Measurements from ENCODE around the gene ABHD16A.

ABHD16A gene

DNA sequence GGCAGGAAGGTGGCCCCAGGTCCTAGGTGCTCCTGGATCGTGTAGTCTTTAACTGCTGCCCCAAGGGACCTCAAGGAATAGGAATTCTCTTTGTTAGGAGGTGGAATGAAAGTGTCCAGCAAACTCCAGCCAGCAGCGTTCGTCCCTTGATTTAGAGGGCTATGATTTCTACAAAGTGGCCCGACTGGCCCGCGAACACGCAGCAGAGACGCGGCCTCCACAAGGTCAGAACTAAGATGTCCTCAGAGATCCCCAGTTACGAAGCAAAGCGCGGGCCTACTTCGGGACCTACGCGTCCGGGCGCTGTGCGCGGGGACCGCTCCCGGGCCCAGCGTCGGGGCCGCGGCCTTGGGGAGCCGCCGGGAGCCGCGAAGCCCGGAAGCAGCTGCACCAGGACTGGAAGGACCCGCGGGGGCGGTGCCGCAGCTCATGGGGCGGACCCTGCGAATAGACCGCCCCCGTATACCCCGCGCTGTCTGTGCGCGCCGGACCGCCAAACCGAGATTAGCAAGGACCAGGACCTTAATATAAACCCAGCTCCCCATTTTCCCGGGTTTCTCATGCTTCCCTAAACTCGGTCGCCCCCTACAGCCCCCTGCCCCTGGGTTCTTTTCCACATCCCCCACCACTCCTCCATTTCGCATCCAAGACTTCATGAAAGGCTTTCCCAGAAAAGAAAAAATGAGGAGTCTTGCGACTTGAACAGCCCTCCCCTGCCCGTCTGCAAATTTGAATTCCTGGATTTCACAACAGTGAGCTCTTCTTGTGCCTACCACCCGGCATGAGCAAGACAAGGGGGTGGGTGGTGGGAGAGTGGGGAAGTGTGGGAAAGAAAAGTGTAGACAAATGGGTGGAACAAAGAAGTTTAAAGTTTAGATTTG is 42.5 kb downstream of the ABHD16A start, which contains the start of gene C6orf47:
C6orf47 (minus strand) TSS at position 398 of the 881 bp plus-strand sequence. CDS start 831 bp downstream, outside the sequence.
- DNase-seq: peak; percentile 67

DNA sequence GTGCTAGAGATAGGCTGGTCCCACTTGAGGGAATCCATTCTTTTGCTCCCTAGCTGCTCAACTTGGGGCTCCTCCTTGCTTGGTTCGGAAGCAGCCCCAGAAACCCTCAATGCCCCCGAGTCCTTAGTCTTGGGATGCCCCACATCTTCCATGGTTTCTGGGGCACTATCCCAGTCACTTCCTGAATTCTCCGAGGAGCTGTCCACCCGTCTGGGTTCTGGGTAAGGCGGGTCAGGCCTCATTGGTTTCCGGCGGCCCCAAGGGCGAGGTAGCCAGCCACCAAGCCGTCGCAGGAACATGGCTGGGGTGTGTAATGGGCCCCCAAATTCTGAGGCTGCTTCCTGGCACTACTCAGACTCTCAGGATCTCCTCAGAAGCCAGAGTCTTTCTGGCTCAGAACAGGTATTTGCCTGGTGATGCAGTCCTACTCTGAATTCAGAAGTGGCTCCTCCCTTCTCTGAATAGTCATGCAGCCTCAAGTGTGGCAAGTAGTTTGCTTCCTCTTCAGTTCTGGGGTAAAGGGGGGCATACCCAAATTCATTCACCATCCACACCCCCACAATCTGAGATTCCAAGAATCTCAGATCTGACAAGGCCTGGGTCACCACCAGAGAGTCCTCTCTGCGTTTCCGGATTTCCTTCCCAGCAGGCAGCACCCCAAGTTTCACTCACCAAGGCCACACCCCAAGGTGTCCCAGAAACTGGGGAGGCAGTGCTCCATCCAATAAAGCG is 43.3 kb downstream of the ABHD16A start:
- DNase-seq: no peak

DNA sequence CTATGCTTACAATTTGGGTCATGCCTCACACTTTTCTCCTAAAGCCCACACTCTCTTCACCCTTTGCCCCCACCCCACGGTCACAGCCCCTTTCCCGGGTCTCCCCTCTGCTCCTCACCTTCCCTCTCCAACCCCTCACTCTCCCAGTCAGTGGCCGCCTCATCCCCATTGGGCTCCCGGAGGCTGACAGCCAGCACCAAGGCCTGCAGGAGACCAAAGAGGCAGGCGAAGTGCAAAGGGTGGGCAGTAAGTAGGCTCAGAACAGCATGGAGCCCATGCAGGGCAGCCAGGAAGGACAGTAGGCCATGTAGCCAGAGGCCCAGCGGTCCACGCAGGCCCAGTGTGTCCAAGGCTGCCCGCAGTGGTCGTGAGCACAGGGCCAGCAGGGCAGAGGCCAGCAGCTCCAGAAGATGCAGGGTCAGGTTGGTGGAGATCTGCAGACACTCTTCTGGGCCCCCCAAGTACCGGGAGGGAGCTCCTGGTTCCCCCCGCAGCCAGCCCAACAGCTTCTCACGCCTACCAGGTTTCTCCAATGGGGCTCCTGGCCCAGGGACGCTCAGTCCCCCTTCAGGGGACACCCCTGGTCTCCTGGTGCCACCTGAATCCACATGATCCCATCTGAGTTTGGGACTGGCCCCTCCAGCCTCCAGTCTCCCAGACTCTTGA is 44.0 kb downstream of the ABHD16A start:
- DNase-seq: no peak

DNA sequence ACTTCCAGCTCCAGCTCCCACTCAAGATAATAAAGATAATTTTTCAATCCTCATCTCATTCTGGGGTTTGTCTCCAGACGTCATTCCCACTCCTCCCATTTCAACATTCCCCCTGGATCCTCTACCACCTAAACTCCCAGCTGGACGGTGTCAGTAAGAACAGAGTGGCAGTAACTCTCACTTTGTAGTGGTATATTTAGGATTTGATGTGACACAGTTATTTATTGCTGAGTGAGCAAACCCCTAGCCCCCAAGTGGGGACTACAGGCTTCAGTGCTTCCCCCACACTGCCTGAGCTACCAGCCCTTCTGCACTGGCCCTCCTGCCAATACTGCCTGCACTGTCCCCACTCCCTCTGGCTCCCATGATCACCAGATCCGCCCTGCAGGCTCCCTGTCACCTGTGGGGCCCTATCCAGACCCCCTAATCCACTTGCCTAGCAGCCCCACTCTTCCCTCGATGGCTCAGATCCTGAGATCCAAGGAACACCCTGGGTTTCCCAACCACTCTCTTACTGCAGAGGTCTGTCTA is 44.9 kb downstream of the ABHD16A start:
- DNase-seq: no peak

DNA sequence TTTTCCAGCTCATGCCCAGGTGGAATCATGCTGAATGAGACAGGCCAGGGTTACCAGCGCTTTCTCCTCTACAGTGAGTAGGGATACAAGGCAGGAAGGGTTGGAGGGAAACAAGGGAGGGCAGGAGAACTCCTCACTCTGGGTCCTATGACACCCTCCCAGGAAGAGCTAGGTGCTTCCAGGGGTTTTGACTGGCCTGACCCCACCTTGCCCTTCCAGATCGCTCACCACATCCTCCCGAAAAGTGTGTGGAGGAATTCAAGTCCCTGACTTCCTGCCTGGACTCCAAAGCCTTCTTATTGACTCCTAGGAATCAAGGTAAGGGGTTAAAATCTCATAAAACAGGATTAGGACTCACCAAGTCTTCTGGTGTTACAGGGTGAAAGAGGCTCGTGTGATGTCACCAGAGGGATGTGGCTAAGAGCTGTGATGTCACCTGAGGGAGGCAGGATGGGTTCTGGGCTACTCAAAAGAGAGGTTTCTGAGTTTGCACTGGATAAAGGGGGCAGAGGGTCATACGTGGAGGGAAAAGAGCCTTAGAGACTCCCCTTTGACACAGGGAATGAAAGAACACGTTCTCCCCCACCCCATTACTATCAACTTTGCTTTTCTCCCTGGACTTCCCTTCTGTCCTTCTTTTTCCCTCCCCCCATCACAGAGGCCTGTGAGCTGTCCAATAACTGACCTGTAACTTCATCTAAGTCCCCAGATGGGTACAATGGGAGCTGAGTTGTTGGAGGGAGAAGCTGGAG is 45.5 kb downstream of the ABHD16A start:
- DNase-seq: no peak

DNA sequence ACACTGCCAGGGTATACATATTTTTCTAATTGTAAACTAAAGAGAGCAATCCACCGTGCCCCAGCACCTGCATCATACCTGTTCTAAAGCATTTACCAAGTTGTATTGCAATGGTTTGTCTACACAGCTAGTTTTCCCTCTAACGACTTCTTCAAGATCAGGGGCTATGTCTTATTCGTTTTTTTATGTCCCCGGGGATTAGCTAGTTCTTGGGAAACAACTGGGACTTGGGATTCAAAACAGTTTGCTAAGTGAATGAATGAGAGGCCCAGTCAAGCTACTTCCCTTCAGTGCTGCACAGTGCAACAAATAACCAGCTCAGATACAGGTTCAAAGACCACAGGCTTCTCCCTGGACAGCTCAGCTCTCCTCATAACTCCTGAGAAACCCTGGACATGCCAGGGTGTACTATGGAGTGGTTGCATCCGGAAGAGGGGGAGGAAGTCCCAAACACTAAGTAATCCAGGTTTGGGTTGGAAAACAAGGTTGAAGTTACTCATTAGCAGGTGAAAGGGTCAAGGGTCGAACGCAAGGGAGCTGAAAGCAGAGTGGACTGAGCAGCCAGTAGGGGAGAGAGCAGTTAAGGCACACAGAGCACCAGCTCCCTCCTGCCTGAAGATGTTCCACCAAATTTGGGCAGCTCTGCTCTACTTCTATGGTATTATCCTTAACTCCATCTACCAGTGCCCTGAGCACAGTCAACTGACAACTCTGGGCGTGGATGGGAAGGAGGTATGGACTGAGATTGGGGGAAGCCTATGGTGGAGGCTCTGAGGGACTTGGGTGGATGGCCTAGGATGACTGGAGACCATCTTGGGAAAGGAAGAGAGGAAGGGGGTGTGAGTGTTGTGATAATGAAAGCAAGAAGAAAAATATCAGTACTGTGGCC is 47.5 kb downstream of the ABHD16A start, which contains the start of gene APOM:
APOM (plus strand) TSS at position 546 of the 889 bp plus-strand sequence; CDS start at position 619, 73 bp downstream.
- DNase-seq: no peak

DNA sequence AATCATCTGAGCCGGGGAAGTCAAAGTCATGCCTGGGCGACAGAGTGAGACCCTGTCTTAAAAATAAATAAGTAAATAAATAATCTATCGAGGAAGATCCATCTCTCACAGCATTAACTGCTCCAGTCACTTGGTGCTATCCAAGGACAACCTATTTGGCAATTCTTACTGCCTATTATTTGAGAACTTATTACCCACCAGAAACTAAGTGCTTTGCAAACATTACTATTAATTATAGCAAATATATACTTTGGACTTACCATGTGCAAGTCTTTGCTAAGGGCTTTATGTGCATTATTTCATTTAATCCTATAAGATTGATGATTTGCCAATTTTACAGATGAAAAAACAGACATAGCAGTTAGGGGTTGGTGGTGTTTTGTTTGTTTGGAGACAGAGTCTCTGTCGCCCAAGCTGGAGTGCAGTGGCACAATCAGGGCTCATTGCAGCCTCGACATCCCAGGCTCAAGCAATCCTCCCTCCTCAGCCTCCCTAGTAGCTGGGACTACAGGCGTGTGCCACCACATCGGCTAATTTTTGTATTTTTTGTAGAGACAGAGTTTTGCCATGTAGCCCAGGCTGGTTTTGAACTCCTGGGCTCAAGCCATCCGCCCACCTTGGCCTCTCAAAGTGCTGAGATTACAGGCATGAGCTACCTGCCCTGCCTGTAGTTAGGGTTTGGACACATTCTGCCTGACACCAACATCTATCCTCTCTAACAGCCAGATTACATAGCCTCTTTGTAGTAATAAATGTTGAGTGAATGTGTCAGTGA is 48.4 kb downstream of the ABHD16A start:
- DNase-seq: no peak

DNA sequence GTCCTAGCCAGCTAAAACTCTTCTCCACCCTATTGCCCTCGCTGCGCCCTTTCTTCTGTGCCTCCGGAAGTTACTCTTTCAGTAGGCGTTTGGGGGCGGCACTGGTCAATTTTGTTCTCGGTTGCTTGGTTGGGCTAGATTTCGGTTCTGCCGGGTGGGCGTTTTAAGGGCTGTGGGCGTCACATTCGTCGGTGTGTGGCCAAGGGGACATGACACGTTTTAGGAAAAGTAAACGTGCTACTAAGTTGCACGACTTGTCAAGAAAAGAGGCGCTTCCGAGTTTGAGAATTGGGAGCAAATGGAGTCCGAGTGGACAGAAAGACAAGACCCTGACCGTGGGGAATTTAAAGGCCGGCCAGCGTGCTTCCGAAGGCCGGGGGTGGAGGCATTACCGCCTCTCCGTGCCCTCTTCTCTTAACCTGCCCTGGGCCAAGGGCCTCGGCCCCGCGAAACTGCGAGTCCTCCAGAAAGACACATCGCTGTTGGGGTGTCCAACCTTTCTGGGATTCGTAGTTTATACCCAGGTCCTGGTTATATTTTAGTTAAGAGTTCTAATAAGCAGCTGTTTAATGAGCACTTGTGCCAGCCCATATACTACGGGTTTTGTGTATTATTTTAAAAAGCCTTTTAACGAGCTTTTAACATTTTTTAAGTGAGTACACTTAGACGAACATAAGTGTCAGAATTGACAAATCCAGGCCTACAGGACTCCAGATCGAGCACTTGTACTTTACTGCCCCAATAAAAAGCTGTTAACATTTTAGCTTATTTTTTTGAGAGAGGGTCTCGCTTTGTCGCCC is 50.0 kb downstream of the ABHD16A start:
- no peak for DNase-seq

DNA sequence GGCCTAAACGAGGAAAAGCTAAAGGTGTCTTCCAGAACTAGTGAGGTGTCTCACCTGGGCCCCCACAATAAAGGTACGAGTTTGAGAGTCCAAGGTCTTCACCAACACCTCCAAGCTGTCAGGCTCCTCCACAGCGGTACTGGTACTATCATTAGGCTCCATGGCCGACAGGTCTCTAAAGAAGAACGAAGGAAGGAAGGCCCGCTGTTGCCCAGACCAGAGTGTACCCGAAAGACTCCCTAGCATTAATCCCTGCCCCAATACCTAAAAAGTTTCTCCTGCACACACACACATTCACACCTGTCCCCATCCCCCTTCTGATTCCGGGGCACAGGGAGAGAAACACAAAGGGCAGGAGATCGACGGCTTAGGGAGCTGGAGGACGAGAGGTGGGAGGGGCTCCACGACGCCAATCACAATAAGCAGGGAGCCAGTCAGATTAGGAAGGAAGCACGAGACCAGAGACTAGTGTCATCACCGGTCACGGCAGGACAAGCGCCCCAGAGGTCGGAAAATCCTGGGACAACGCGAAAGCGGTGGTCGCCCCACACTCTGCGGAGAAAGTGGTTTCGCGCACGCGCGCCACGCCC is 51.4 kb downstream of the ABHD16A start:
- DNase-seq: no peak

DNA sequence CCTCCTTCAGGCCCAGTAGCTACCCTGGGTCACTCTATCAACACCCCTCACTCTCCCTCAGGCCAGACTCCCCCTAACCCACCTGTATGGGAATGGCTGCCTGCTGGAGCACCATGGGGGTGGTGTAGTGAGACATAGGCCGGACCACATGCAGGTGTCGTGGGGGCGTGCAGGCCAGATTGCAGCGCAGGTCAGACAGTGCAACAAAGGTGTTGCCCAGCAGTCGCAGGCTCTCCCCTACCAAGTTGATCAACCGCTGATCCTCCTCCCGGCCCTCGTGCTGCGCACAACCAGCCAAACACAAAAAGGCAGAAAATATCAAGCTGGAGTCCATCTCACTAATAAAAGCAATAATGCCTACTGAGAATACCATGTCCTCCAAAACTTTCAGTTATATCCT is 57.8 kb downstream of the ABHD16A start:
- no peak for DNase-seq

DNA sequence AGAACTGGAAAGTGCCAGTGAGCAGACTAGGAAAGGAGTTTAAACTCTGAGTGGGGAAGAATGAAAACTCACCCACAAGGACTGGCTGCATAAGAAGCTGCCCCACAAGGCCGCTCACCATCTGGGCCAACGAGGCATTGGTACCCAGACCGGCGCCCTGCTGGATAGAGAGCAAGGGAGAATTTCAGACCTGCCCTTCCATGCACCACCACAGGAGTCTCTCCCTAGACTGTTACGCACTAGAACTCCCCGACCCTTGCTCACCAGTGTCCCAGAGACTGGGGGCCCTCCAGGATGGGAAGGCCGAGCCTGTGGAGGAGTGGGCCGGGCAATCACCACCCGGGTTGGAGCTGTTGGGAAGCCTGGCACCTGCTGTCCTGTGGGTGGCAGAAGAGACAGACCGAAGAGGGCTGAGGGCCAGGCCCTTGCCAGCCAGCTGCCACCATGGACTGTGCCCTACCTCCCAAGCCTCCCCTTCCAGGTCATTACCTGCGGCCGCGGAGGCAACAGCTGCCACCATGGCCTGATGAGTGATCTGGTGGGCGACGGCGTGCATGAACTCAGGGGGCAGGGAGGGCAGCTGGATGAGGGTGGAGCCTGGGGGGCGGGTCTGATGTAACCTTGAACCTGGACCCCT is 59.2 kb downstream of the ABHD16A start:
- no peak for DNase-seq

DNA sequence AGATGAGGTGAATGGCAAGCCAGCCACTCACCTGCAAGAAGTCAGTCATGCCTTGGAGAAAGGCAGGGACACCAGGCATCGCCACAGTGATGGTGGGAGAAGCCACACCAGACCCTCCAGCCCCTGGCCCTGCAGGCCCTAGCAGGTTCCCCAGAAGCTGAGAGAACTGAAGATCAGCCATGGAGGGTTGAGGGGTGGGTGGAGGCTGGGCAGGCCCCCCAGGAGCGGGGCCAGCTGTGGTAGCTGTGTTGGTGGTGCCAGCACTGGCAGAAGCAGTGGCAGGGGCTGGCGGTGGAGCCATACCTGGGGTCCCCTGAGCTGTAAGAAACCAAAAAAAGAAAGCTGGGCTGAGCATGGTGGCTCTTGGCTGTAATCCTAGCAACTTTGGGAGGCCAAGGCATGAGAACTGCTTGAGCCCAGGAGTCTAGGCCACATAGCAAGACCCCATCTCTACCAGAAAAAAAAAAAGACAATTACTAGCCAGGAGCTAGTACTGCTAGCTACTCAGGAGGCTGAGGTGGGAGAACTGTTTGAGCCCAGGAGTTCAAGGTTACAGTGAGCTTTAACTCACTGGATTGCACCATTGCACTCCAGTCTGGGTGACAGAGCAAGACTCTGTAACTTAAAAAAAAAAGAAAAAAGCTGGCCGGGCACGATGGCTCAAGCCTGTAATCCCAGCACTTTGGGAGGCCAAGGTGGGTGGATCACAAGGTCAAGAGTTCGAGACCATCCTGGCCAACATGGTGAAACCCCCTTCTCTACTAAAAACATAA is 60.1 kb downstream of the ABHD16A start:
- DNase-seq: no peak

DNA sequence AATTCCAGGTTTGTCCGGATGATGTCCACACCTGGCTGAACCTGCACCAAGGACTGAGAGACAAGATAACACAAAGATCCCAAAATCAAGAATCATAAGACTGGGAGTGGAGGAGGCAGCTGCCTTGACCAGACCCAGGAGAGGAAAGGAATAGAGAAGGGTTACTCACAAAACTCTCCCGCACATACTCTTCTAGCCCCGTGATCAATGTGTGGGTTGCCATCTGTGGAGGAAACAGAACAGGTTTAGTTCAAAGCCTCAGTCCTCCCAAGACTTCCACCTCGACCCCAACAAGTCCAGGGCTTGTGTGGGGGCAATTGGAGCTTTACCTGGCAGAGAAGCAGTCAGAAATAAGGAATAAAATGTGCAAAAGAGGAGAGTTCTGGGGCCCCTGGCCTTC is 61.8 kb downstream of the ABHD16A start:
- DNase-seq: no peak

DNA sequence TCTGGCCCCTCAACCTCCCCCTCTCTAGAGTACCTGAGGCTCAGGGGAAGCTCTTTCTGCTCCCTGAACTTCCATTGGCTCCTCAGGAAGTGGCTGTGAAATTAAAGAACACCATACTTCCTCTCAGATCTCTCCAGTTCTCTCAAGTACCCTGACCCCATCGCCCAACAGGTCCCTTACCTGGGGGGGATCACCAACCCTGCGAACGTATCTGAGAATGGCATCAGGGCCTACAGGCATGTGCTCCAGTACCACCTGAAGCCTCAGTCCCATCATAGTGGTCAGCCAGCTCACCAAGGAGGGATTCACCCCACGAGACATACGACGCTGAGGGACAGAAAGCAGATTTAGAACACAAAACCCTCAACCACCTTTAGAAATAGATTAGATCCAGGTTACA is 62.5 kb downstream of the ABHD16A start:
- no peak for DNase-seq

DNA sequence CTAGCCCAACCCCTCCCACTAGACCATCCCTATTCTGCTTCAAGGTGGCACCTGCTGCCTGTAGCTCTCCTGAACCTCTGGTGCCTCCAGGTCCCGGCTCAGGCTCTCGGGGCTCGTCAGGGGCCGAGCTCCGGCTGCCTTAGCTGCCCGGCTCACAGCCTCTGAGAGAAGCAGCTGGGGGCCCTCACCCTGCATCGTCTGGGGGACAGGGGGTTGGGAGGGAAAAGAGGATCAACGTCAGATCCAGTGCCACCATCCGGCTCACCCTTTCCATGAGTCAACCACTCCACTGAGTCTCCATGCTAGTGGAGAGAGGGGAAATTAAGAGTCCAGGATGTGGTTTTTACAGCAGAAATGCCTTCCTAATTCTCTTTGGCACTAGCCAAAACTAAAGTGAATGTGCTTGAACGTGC is 63.7 kb downstream of the ABHD16A start:
- DNase-seq: no peak

DNA sequence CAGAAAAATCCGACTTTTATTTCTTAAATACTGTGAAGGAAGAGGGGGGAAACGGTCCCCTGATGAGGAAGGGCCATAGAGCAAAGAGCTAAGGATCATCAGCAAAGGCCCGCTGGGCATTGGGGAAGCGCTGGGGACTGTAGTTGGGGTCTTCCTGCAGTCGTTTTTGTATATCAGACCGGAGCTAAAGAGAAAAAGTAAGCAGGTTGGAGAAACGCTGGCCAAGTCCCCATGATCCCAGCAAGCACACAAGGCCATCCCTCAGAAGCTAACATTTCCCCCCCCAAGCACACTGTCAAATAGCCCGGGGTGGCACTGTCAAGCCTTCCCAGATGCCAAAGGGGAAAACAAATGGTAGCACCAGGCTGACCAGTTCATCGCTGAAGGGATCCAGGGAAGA is 64.1 kb downstream of the ABHD16A start:
- no peak for DNase-seq
